Activated T-helper 2 cell treated with anti-CD3 and anti-CD28 coated beads, Interferon-gamma antibody, Interleukin-2, Interleukin-4, amounts not matched to agents 10 μg/mL and 5 μg/mL and 100 μg/mL, durations not matched to agents 14 hours and 24 hours and 36 hours (primary cell): ENCODE data around the gene CAMK1D. TPM values are rescaled to one million over a fixed set of nuclear protein-coding genes. Genes with fewer than 3 reads are reported as not detected.

Source experiments
- DNase-seq: peaks from one replicate; pipeline ENCODE4 v3.0.0; 2021; ENCODE audit warnings: low spot score
- H3K27ac Mint-ChIP-seq: one replicate; pipeline ENCODE4 v1.8.0; 2021; ENCODE audit warnings: mixed read lengths
- H3K27me3 Mint-ChIP-seq: one replicate; pipeline ENCODE4 v1.8.0; 2021; ENCODE audit warnings: low read depth, mixed read lengths
- H3K36me3 Mint-ChIP-seq: one replicate; pipeline ENCODE4 v1.8.0; 2021; ENCODE audit warnings: low read depth, mixed read lengths
- H3K4me1 Mint-ChIP-seq: one replicate; pipeline ENCODE4 v1.8.0; 2021; ENCODE audit warnings: low read depth, mixed read lengths
- H3K4me3 Mint-ChIP-seq: one replicate; pipeline ENCODE4 v1.8.0; 2021; ENCODE audit warnings: low read depth, mild to moderate bottlenecking, moderate library complexity, mixed read lengths
- H3K9me3 Mint-ChIP-seq: one replicate; pipeline ENCODE4 v1.8.0; 2021; ENCODE audit warnings: mixed read lengths
- intact Hi-C: fragments of 100-400 bp; cut with micrococcal nuclease; formaldehyde crosslinking; loops from one replicate; pipeline ENCODE4 v1.15.1; 2023
- total RNA-seq: library from RNA; stranded (reverse); gene quantifications from 2 replicates; pipeline ENCODE4 v1.2.3, GENCODE V29; 2022

The CAMK1D gene
- total RNA-seq, 1 donor from 2014 or later: 5.7 TPM

- peaks cover 10% of the 10 kb centered on the region for H3K4me1 Mint-ChIP-seq
- H3K4me3 Mint-ChIP-seq: no peak overlapping the region
- H3K9me3 Mint-ChIP-seq: peaks cover 20% of the 10 kb centered on the region
- H3K27ac Mint-ChIP-seq: no peak overlapping the region
- H3K36me3 Mint-ChIP-seq: no peaks in the 10 kb centered on the region
- intact Hi-C loops: no loop called here
- H3K27me3 Mint-ChIP-seq: peaks cover 3% of the 10 kb centered on the region
- DNase-seq: no peak
These were observed 35.6 kb downstream of the CAMK1D start for GRCh38 chr10:12384906-12385305.

GRCh38 chr10:12387561-12388210, 38.3 kb downstream of the CAMK1D start:
- H3K27ac Mint-ChIP-seq: no peak overlapping the region

GRCh38 chr10:12388671-12389070, 39.3 kb downstream of the CAMK1D start:
- no peaks in the 10 kb centered on the region for H3K36me3 Mint-ChIP-seq
- peaks cover 2% of the 10 kb centered on the region for H3K4me1 Mint-ChIP-seq
- no peak for DNase-seq
- no peak overlapping the region for H3K4me3 Mint-ChIP-seq
- peaks cover 3% of the 10 kb centered on the region for H3K27me3 Mint-ChIP-seq
- no peak overlapping the region for H3K27ac Mint-ChIP-seq
- H3K9me3 Mint-ChIP-seq: peaks cover 19% of the 10 kb centered on the region
- intact Hi-C loops: no loop called here

More at GRCh38 chr10:12387561-12388210, 38.3 kb downstream of the CAMK1D start:
- DNase-seq: no peak
- Mint-ChIP-seq H3K9me3 (peaks cover 20% of the 10 kb centered on the region), H3K4me1 (peaks cover 3% of the 10 kb centered on the region), H3K27me3 (peaks cover 3% of the 10 kb centered on the region), H3K4me3 (no peak overlapping the region), H3K36me3 (no peaks in the 10 kb centered on the region)
- intact Hi-C loops: no loop called here

- no peak for DNase-seq
- peaks cover 2% of the 10 kb centered on the region for H3K4me1 Mint-ChIP-seq
- intact Hi-C loops: no loop called here
- peaks cover 14% of the 10 kb centered on the region for H3K9me3 Mint-ChIP-seq
- H3K27me3 Mint-ChIP-seq: peaks cover 3% of the 10 kb centered on the region
- H3K27ac Mint-ChIP-seq: no peak overlapping the region
- no peaks in the 10 kb centered on the region for H3K36me3 Mint-ChIP-seq
- H3K4me3 Mint-ChIP-seq: no peak overlapping the region
These were observed 39.9 kb downstream of the CAMK1D start for GRCh38 chr10:12389154-12389734.

GRCh38 chr10:12390733-12391132, 41.4 kb downstream of the CAMK1D start:
- no peak overlapping the region for H3K4me3 Mint-ChIP-seq
- peaks cover 2% of the 10 kb centered on the region for H3K4me1 Mint-ChIP-seq
- intact Hi-C loops: no loop called here
- DNase-seq: no peak
- no peak overlapping the region for H3K27ac Mint-ChIP-seq
- H3K27me3 Mint-ChIP-seq: peaks cover 3% of the 10 kb centered on the region
- no peaks in the 10 kb centered on the region for H3K36me3 Mint-ChIP-seq
- H3K9me3 Mint-ChIP-seq: no peaks in the 10 kb centered on the region

- Mint-ChIP-seq H3K9me3 (no peaks in the 10 kb centered on the region), H3K27ac (no peak overlapping the region), H3K36me3 (no peaks in the 10 kb centered on the region), H3K4me1 (peaks cover 2% of the 10 kb centered on the region), H3K27me3 (peaks cover 3% of the 10 kb centered on the region), H3K4me3 (no peak overlapping the region)
- no peak for DNase-seq
- intact Hi-C loops: no loop called here
These were observed 41.9 kb downstream of the CAMK1D start for GRCh38 chr10:12391206-12391605.

GRCh38 chr10:12393831-12394230, 44.5 kb downstream of the CAMK1D start:
- Mint-ChIP-seq H3K36me3 (no peaks in the 10 kb centered on the region), H3K9me3 (no peaks in the 10 kb centered on the region), H3K4me1 (peaks cover 2% of the 10 kb centered on the region), H3K27ac (no peak overlapping the region), H3K27me3 (peaks cover 3% of the 10 kb centered on the region), H3K4me3 (no peak overlapping the region)
- DNase-seq: no peak
- intact Hi-C loops: no loop called here

GRCh38 chr10:12394241-12395033, 45.1 kb downstream of the CAMK1D start:
- intact Hi-C loops: no loop called here
- Mint-ChIP-seq H3K27me3 (peaks cover 3% of the 10 kb centered on the region), H3K27ac (no peak overlapping the region)

GRCh38 chr10:12396093-12396492, 46.7 kb downstream of the CAMK1D start:
- Mint-ChIP-seq H3K4me3 (no peak overlapping the region), H3K27me3 (no peaks in the 10 kb centered on the region), H3K4me1 (peaks cover under 1% of the 10 kb centered on the region), H3K36me3 (no peaks in the 10 kb centered on the region), H3K27ac (no peak overlapping the region), H3K9me3 (no peaks in the 10 kb centered on the region)
- no peak for DNase-seq
- intact Hi-C loops: no loop called here

More at GRCh38 chr10:12394241-12395033, 45.1 kb downstream of the CAMK1D start:
- Mint-ChIP-seq H3K4me3 (no peak overlapping the region), H3K4me1 (peaks cover 2% of the 10 kb centered on the region), H3K36me3 (no peaks in the 10 kb centered on the region), H3K9me3 (no peaks in the 10 kb centered on the region)
- no peak for DNase-seq

- Mint-ChIP-seq H3K4me1 (no peaks in the 10 kb centered on the region), H3K36me3 (no peaks in the 10 kb centered on the region), H3K4me3 (no peak overlapping the region), H3K27ac (no peak overlapping the region), H3K9me3 (no peaks in the 10 kb centered on the region), H3K27me3 (no peaks in the 10 kb centered on the region)
- intact Hi-C loops: no loop called here
- DNase-seq: no peak
These were observed 47.2 kb downstream of the CAMK1D start for GRCh38 chr10:12396567-12396966.

GRCh38 chr10:12397147-12397896, 48.0 kb downstream of the CAMK1D start:
- H3K4me3 Mint-ChIP-seq: no peak overlapping the region
- intact Hi-C loops: no loop called here
- no peak overlapping the region for H3K27ac Mint-ChIP-seq
- no peak for DNase-seq
- no peaks in the 10 kb centered on the region for H3K36me3 Mint-ChIP-seq
- peaks cover under 1% of the 10 kb centered on the region for H3K27me3 Mint-ChIP-seq
- H3K4me1 Mint-ChIP-seq: peaks cover 2% of the 10 kb centered on the region
- no peaks in the 10 kb centered on the region for H3K9me3 Mint-ChIP-seq

GRCh38 chr10:12397941-12398340, 48.6 kb downstream of the CAMK1D start:
- H3K9me3 Mint-ChIP-seq: no peaks in the 10 kb centered on the region
- H3K36me3 Mint-ChIP-seq: no peaks in the 10 kb centered on the region
- H3K27ac Mint-ChIP-seq: no peak overlapping the region
- peaks cover 3% of the 10 kb centered on the region for H3K27me3 Mint-ChIP-seq
- peaks cover 5% of the 10 kb centered on the region for H3K4me1 Mint-ChIP-seq
- intact Hi-C loops: no loop called here
- no peak overlapping the region for H3K4me3 Mint-ChIP-seq
- DNase-seq: no peak
